Caco-2 (cell line): ENCODE results near the gene ENO2. TPM values are rescaled to one million over a fixed set of nuclear protein-coding genes. Genes with fewer than 3 reads are reported as not detected.
"Not testable (repeated sequence)": the region's sequence is repeated elsewhere in the genome, so short reads cannot be mapped to it uniquely, and the experiment has no call there.

ENCODE experiments used
- BruUV-seq: library from RNA; stranded (reverse); fragments of 400-500 nt; replicated peaks from 2 replicates; lab custom pipeline; 2021; lab: Mats Ljungman, UMichigan
- CTCF ChIA-PET: fragments of 300-600 bp; sonication (Branson Sonifier 250); formaldehyde crosslinking; loops from one replicate; lab custom pipeline; 2022; ENCODE audit warnings: antibody characterized with exemption; lab: Charles Lee
- POLR2A ChIA-PET: fragments of 300-600 bp; sonication (Branson Sonifier 250); formaldehyde crosslinking; loops from one replicate; lab custom pipeline; 2022; ENCODE audit warnings: antibody characterized with exemption; lab: Charles Lee
- DNase-seq, 2 experiments: peaks; one replicate each; pipeline versions ENCODE4 v3.0.0 to v3.0.0-alpha.2; 2020 to 2022
- H3K27me3 ChIP-seq: replicated peaks from 2 replicates; pipeline ENCODE4 v1.6.0; 2011; ENCODE audit warnings: low read length; ENCODE audit not compliant: control insufficient read depth, insufficient read depth
- H3K36me3 ChIP-seq: 2 replicates; pipeline ENCODE4 v1.5.1; 2011; ENCODE audit warnings: low read length; ENCODE audit not compliant: control insufficient read depth, insufficient read depth
- H3K4me1 ChIP-seq: fragments of 250-450 bp; sonication (Bioruptor Pico); 2 replicates; pipeline ENCODE4 v1.5.1; 2020; ENCODE audit warnings: mild to moderate bottlenecking
- H3K4me3 ChIP-seq: 2 replicates; pipeline ENCODE4 v1.5.1; 2011; ENCODE audit warnings: low read depth, mild to moderate bottlenecking, control low read depth, low read length
- H3K9me3 ChIP-seq: fragments of 250-450 bp; sonication (Bioruptor Pico); 2 replicates; pipeline ENCODE4 v1.5.1; 2020; ENCODE audit warnings: mild to moderate bottlenecking, moderate library complexity
- H3K27ac Mint-ChIP-seq: one replicate; pipeline ENCODE4 v1.8.0; 2022; ENCODE audit warnings: mixed read lengths; ENCODE audit not compliant: unreplicated experiment
- H3K27me3 Mint-ChIP-seq: one replicate; pipeline ENCODE4 v1.8.0; 2022; ENCODE audit warnings: mixed read lengths; ENCODE audit not compliant: insufficient read depth, unreplicated experiment
- H3K36me3 Mint-ChIP-seq: one replicate; pipeline ENCODE4 v1.8.0; 2022; ENCODE audit warnings: mild to moderate bottlenecking, mixed read lengths; ENCODE audit not compliant: insufficient read depth, unreplicated experiment
- H3K4me1 Mint-ChIP-seq: one replicate; pipeline ENCODE4 v1.8.0; 2022; ENCODE audit warnings: low read depth, mixed read lengths; ENCODE audit not compliant: unreplicated experiment
- H3K4me3 Mint-ChIP-seq: one replicate; pipeline ENCODE4 v1.8.0; 2022; ENCODE audit warnings: mild to moderate bottlenecking, moderate library complexity, mixed read lengths; ENCODE audit not compliant: unreplicated experiment
- H3K9me3 Mint-ChIP-seq: one replicate; pipeline ENCODE4 v1.8.0; 2022; ENCODE audit warnings: mixed read lengths; ENCODE audit not compliant: unreplicated experiment
- intact Hi-C: fragments of 100-400 bp; cut with micrococcal nuclease; formaldehyde crosslinking; loops from one replicate; pipeline ENCODE4 v1.10.0; 2022; ENCODE audit not compliant: unreplicated experiment
- total RNA-seq: library from RNA; stranded (reverse); gene quantifications from 2 replicates; pipeline ENCODE4 v1.2.3, GENCODE V29; 2022
- TF ChIP-seq, protein P1 (sequence below), 2 experiments: fragments of 200-600 bp in 1 of 2; IDR thresholded peaks; 1 replicate in 1 of 2; 2 replicates in 1 of 2; pipeline versions ENCODE4 v1.5.1 to v1.8.0; 2011 to 2022; ENCODE audit warnings: antibody characterized with exemption in 1 of 2, control low read depth in 1 of 2, inconsistent platforms in 1 of 2, low read depth in 1 of 2, low read length in 1 of 2, mild to moderate bottlenecking in 1 of 2, moderate library complexity in 1 of 2; ENCODE audit not compliant: insufficient read depth in 1 of 2, severe bottlenecking in 1 of 2, unreplicated experiment in 1 of 2

ENO2 gene
- total RNA-seq, 1 experiment from 2014 or later = 23.2 TPM

GRCh38 chr12:6890789-6891645, 23.4 kb upstream of the ENO2 start:
- Mint-ChIP-seq H3K27me3 (no peaks in the 10 kb centered on the region), H3K27ac (peak overlapping the region; percentile 96), H3K4me3 (peak overlapping the region; percentile 80), H3K36me3 (peaks cover 47% of the 10 kb centered on the region), H3K9me3 (no peaks in the 10 kb centered on the region), H3K4me1 (peaks cover 5% of the 10 kb centered on the region)
- Histone ChIP-seq H3K36me3 (no peaks in the 10 kb centered on the region), H3K4me1 (peaks cover 37% of the 10 kb centered on the region), H3K4me3 (peak overlapping the region; percentile 34), H3K9me3 (no peaks in the 10 kb centered on the region), H3K27me3 (no peaks in the 10 kb centered on the region)
- intact Hi-C loops = loop anchor here (1.0 kb wide), 5 partner anchors 13 to 72 kb away; partner anchors contain the start of genes CDCA3, LRRC23 and SPSB2
- BruUV-seq = no TSS peak
- ChIA-PET POLR2A (interaction anchor here (0.5 to 2.3 kb wide), 18 partner anchors 10 to 222 kb away, joined by 3 to 56 read pairs (median 5); partner anchors contain the start of genes C12orf57, CDCA3, ENO2 and LRRC23), CTCF (interaction anchor here (0.6 to 2.5 kb wide), 20 partner anchors 9 to 220 kb away, joined by 3 to 87 read pairs (median 7); partner anchors contain the start of genes C12orf57, CDCA3, COPS7A and ENO2)
- peak; percentile 98 to 100 for DNase-seq
- TF ChIP-seq, protein P1, sequence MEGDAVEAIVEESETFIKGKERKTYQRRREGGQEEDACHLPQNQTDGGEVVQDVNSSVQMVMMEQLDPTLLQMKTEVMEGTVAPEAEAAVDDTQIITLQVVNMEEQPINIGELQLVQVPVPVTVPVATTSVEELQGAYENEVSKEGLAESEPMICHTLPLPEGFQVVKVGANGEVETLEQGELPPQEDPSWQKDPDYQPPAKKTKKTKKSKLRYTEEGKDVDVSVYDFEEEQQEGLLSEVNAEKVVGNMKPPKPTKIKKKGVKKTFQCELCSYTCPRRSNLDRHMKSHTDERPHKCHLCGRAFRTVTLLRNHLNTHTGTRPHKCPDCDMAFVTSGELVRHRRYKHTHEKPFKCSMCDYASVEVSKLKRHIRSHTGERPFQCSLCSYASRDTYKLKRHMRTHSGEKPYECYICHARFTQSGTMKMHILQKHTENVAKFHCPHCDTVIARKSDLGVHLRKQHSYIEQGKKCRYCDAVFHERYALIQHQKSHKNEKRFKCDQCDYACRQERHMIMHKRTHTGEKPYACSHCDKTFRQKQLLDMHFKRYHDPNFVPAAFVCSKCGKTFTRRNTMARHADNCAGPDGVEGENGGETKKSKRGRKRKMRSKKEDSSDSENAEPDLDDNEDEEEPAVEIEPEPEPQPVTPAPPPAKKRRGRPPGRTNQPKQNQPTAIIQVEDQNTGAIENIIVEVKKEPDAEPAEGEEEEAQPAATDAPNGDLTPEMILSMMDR (IDR thresholded peaks at IDR 0.05; ENCODE audit: insufficient read depth in 1 of 2, low read depth in 1 of 2, low read length in 1 of 2, severe bottlenecking in 1 of 2, unreplicated experiment in 1 of 2) = peak; percentile 82 to 95

DNA sequence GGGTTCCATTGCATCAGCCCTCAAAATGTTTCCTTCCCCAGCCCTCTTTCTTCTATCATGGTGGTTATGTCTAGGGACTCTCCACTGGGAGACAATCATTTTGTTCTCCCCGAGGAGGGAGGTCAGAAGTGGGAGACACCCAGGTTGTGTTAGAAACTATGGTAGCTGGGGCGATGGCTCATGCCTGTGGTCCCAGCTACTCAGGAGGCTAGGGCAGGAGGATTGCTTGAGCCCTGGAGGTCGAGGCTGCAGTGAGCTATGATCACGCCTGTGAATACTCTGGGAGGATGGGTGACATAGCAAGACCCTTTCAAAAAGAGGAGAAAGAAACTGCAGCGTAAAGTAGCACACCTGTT, 22.8 kb upstream of the ENO2 start:
- no peaks in the 10 kb centered on the region for H3K9me3 Mint-ChIP-seq
- no peaks in the 10 kb centered on the region for H3K4me1 Mint-ChIP-seq
- no peaks in the 10 kb centered on the region for H3K27me3 Mint-ChIP-seq
- Histone ChIP-seq H3K4me3 (peak overlapping the region; percentile 34), H3K4me1 (peaks cover 36% of the 10 kb centered on the region), H3K9me3 (no peaks in the 10 kb centered on the region), H3K36me3 (no peaks in the 10 kb centered on the region), H3K27me3 (no peaks in the 10 kb centered on the region)
- intact Hi-C loops = loop anchor here (1.0 kb wide), 5 partner anchors 13 to 72 kb away; partner anchors contain the start of genes CDCA3, LRRC23 and SPSB2
- POLR2A ChIA-PET = interaction anchor here (0.5 to 2.3 kb wide), 15 partner anchors 11 to 223 kb away, joined by 3 to 56 read pairs (median 5); partner anchors contain the start of genes C12orf57, CDCA3, ENO2 and RNU7-1
- TF ChIP-seq, protein P1 (IDR thresholded peaks at IDR 0.05; ENCODE audit: insufficient read depth in 1 of 2, low read depth in 1 of 2, low read length in 1 of 2, severe bottlenecking in 1 of 2, unreplicated experiment in 1 of 2) = no peak
- peak overlapping the region; percentile 80 for H3K4me3 Mint-ChIP-seq
- no peak for DNase-seq
- H3K27ac Mint-ChIP-seq = peak overlapping the region; percentile 96
- CTCF ChIA-PET = interaction anchor here (0.5 to 2.5 kb wide), 20 partner anchors 10 to 219 kb away, joined by 3 to 87 read pairs (median 7); partner anchors contain the start of genes C12orf57, CDCA3, COPS7A and ENO2
- H3K36me3 Mint-ChIP-seq = peaks cover 41% of the 10 kb centered on the region
- TSS peak; percentile 81 for BruUV-seq

- CTCF ChIA-PET = interaction anchor here (1.8 to 2.5 kb wide), 5 partner anchors 20 to 54 kb away, joined by 6 to 87 read pairs (median 13); partner anchors contain the start of genes C12orf57, ENO2, RNU7-1 and SPSB2
- H3K27ac Mint-ChIP-seq, H3K27me3 ChIP-seq, H3K36me3 ChIP-seq, H3K4me3 ChIP-seq, H3K9me3 ChIP-seq, intact Hi-C loops, H3K4me1 Mint-ChIP-seq, H3K27me3 Mint-ChIP-seq, DNase-seq, BruUV-seq, H3K9me3 Mint-ChIP-seq: not testable (repeated sequence)
- Mint-ChIP-seq H3K36me3 (peaks cover 38% of the 10 kb centered on the region), H3K4me3 (peak overlapping the region; percentile 80)
- H3K4me1 ChIP-seq = peaks cover 25% of the 10 kb centered on the region
- POLR2A ChIA-PET = interaction anchor here (0.9 to 2.3 kb wide), 2 partner anchors 24 to 52 kb away, joined by 4 to 20 read pairs; partner anchors contain the start of genes C12orf57 and RNU7-1
Measured at GRCh38 chr12:6892683-6893082, 21.7 kb upstream of the ENO2 start.
